HG02943 (cell line): ENCODE data around the gene PXYLP1.
"Not testable (repeated sequence)": the region's sequence is repeated elsewhere in the genome, so short reads cannot be mapped to it uniquely, and the experiment has no call there.

Source experiments
- ATAC-seq: cut with Tn5 transposase; IDR thresholded peaks from one replicate; pipeline ENCODE4 v1.9.1; 2021; ENCODE audit warnings: mild to moderate bottlenecking, low read depth, moderate library complexity; ENCODE audit not compliant: unreplicated experiment

Gene PXYLP1

GRCh38 chr3:141289228-141289772, 57.7 kb downstream of the PXYLP1 start:
- ATAC-seq = no peak

GRCh38 chr3:141291559-141292355, 60.1 kb downstream of the PXYLP1 start:
- no peak for ATAC-seq

- no peak for ATAC-seq
These were observed 60.9 kb downstream of the PXYLP1 start for GRCh38 chr3:141292356-141293058.

GRCh38 chr3:141294301-141294700, 62.7 kb downstream of the PXYLP1 start:
- no peak for ATAC-seq

- ATAC-seq = no peak
These were observed 63.2 kb downstream of the PXYLP1 start for GRCh38 chr3:141294848-141295247.

- ATAC-seq = not testable (repeated sequence)
These were observed 68.8 kb downstream of the PXYLP1 start for GRCh38 chr3:141300426-141300825.

- no peak for ATAC-seq
These were observed 70.9 kb downstream of the PXYLP1 start for GRCh38 chr3:141302364-141303141.

- no peak for ATAC-seq
These were observed 72.0 kb downstream of the PXYLP1 start for GRCh38 chr3:141303481-141304223.

- no peak for ATAC-seq
These were observed 73.8 kb downstream of the PXYLP1 start for GRCh38 chr3:141305436-141305835.

GRCh38 chr3:141306276-141306675, 74.7 kb downstream of the PXYLP1 start:
- no peak for ATAC-seq

- no peak for ATAC-seq
These were observed 75.3 kb downstream of the PXYLP1 start for GRCh38 chr3:141306922-141307321.

- no peak for ATAC-seq
These were observed 75.9 kb downstream of the PXYLP1 start for GRCh38 chr3:141307351-141308059.

GRCh38 chr3:141308588-141309218, 77.1 kb downstream of the PXYLP1 start:
- no peak for ATAC-seq

- ATAC-seq = no peak
These were observed 79.5 kb downstream of the PXYLP1 start for GRCh38 chr3:141311170-141311495.

- peak; percentile 95 for ATAC-seq
These were observed 80.1 kb downstream of the PXYLP1 start for GRCh38 chr3:141311496-141312353.

- no peak for ATAC-seq
These were observed 80.9 kb downstream of the PXYLP1 start for GRCh38 chr3:141312354-141313092.

- ATAC-seq = no peak
These were observed 81.6 kb downstream of the PXYLP1 start for GRCh38 chr3:141313093-141313683.
